ENCODE data around the gene FARS2.

FARS2 gene

DNA sequence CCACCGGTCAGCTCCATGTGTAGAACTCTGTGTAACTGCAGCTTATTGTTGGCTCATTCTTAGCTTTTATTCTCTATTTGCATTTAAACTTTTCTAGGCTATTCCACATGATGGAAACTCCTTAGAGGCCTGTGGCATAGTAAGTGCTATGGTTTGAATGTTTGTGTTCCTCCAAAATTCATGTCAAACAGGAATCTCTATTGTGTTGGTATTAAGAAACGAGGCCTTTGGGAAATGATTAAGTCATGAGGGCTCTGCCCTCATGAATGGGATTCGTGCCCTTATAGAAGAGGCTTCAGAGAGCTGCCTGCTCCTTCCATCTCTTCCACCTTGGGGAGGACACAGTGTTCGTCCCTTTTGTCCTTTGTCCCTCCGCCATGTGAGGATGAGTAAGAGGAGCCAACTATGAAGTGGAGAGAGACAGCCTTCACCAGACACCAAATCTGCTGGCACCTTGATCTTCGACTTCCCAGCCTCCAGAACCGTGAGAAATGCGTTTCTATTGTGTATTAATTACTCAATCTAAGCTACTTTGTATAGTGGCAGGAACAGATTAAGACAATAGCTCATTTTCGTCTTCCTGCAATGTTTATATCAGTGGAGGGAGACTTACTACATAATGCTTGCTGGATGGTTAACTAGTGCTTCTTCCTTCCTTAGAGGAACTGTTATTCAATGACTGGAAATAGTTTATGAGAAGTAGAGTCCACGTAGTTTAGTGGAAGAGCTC, 361.1 kb downstream of the FARS2 start:
- POLR2A ChIA-PET, result no interaction called here
- H3K9me3 ChIP-seq (ENCODE audit: control insufficient read depth, insufficient read depth, low read depth, low read length), result no peaks in the 10 kb centered on the region

DNA sequence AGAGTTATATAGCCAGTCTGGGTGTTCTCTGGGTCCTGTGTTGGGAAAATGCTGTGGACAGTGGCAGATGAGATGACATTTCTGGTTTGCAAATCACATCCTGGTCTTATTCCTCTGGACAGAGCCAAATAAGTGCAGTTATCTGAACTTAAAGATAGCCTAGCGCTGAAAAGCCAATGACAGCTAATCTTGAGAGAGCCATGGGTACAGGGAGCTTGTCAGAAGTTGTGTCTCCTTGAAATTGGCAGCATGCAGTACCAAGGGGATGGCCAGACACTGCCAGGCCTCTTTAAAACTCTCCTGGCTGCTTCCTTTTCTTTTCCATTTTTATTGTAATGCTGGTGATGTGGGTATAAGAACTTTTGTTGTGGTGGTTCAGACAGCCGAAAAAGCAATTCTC, 362.5 kb downstream of the FARS2 start:
- Histone ChIP-seq H3K9me3 (ENCODE audit: control insufficient read depth, insufficient read depth, low read depth, low read length) (no peaks in the 10 kb centered on the region), H3K27ac (ENCODE audit: extremely low read depth, low read depth, low read length) (no peak overlapping the region), H3K4me1 (ENCODE audit: control insufficient read depth, insufficient read depth, low read length) (no peaks in the 10 kb centered on the region), H3K4me3 (ENCODE audit: low read depth, low read length) (no peak overlapping the region), H3K36me3 (ENCODE audit: control insufficient read depth in 2 of 2, insufficient read depth in 1 of 2, low read length in 2 of 2) (no peaks in the 10 kb centered on the region)
- POLR2A ChIA-PET, result no interaction called here
- CTCF ChIA-PET, result interaction anchor here (1.5 kb wide), 1 partner anchor 50 kb away, joined by 3 read pairs; no protein-coding TSS in a partner anchor
- no peak for TF ChIP-seq YY2 (tag by site-specific recombination; IDR thresholded peaks at IDR 0.05)
- TF ChIP-seq, protein P1, sequence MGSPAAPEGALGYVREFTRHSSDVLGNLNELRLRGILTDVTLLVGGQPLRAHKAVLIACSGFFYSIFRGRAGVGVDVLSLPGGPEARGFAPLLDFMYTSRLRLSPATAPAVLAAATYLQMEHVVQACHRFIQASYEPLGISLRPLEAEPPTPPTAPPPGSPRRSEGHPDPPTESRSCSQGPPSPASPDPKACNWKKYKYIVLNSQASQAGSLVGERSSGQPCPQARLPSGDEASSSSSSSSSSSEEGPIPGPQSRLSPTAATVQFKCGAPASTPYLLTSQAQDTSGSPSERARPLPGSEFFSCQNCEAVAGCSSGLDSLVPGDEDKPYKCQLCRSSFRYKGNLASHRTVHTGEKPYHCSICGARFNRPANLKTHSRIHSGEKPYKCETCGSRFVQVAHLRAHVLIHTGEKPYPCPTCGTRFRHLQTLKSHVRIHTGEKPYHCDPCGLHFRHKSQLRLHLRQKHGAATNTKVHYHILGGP (tag by site-specific recombination; IDR thresholded peaks at IDR 0.05), result no peak
- TF ChIP-seq WT1 (tag by site-specific recombination; IDR thresholded peaks at IDR 0.05), result no peak
- TF ChIP-seq ZNF670 (tag by site-specific recombination; IDR thresholded peaks at IDR 0.05; ENCODE audit: low read depth), result no peak
- TF ChIP-seq KLF9 (tag by site-specific recombination; IDR thresholded peaks at IDR 0.05; ENCODE audit: low read depth), result no peak
- TF ChIP-seq, protein P2, sequence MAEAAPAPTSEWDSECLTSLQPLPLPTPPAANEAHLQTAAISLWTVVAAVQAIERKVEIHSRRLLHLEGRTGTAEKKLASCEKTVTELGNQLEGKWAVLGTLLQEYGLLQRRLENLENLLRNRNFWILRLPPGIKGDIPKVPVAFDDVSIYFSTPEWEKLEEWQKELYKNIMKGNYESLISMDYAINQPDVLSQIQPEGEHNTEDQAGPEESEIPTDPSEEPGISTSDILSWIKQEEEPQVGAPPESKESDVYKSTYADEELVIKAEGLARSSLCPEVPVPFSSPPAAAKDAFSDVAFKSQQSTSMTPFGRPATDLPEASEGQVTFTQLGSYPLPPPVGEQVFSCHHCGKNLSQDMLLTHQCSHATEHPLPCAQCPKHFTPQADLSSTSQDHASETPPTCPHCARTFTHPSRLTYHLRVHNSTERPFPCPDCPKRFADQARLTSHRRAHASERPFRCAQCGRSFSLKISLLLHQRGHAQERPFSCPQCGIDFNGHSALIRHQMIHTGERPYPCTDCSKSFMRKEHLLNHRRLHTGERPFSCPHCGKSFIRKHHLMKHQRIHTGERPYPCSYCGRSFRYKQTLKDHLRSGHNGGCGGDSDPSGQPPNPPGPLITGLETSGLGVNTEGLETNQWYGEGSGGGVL (tag by site-specific recombination; IDR thresholded peaks at IDR 0.05), result no peak
- no peak for TF ChIP-seq ZNF654 (tag by site-specific recombination; IDR thresholded peaks at IDR 0.05; ENCODE audit: low read depth)
- TF ChIP-seq ZNF660 (tag by site-specific recombination; IDR thresholded peaks at IDR 0.05), result no peak
- TF ChIP-seq, protein P3, sequence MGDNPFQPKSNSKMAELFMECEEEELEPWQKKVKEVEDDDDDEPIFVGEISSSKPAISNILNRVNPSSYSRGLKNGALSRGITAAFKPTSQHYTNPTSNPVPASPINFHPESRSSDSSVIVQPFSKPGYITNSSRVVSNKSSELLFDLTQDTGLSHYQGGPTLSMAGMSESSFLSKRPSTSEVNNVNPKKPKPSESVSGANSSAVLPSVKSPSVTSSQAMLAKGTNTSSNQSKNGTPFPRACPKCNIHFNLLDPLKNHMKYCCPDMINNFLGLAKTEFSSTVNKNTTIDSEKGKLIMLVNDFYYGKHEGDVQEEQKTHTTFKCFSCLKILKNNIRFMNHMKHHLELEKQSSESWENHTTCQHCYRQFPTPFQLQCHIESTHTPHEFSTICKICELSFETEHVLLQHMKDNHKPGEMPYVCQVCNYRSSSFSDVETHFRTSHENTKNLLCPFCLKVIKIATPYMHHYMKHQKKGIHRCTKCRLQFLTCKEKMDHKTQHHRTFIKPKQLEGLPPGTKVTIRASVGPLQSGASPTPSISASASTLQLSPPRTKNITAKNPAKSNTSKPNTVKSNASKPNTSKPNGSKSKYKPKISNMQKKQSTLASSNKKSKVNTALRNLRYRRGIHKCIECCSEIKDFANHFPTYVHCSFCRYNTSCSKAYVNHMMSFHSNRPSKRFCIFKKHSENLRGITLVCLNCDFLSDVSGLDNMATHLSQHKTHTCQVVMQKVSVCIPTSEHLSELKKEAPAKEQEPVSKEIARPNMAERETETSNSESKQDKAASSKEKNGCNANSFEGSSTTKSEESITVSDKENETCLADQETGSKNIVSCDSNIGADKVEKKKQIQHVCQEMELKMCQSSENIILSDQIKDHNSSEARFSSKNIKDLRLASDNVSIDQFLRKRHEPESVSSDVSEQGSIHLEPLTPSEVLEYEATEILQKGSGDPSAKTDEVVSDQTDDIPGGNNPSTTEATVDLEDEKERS (tag by site-specific recombination; IDR thresholded peaks at IDR 0.05), result no peak

More for the DNA sequence above, 361.1 kb downstream of the FARS2 start:
- Histone ChIP-seq H3K4me1 (ENCODE audit: control insufficient read depth, insufficient read depth, low read length) (no peaks in the 10 kb centered on the region), H3K4me3 (ENCODE audit: low read depth, low read length) (no peak overlapping the region), H3K36me3 (ENCODE audit: control insufficient read depth in 2 of 2, insufficient read depth in 1 of 2, low read length in 2 of 2) (no peaks in the 10 kb centered on the region), H3K27ac (ENCODE audit: extremely low read depth, low read depth, low read length) (no peak overlapping the region)
- no peak for TF ChIP-seq ZNF701 (tag by site-specific recombination; IDR thresholded peaks at IDR 0.05)
- TF ChIP-seq ZFP37 (tag by site-specific recombination; IDR thresholded peaks at IDR 0.05), result no peak
- TF ChIP-seq ZNF544 (tag by site-specific recombination; IDR thresholded peaks at IDR 0.05), result no peak
- TF ChIP-seq, protein P4, sequence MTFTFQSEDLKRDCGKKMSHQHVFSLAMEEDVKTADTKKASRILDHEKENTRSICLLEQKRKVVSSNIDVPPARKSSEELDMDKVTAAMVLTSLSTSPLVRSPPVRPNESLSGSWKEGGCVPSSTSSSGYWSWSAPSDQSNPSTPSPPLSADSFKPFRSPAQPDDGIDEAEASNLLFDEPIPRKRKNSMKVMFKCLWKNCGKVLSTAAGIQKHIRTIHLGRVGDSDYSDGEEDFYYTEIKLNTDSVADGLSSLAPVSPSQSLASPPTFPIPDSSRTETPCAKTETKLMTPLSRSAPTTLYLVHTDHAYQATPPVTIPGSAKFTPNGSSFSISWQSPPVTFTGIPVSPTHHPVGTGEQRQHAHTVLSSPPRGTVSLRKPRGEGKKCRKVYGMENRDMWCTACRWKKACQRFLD (tag by site-specific recombination; IDR thresholded peaks at IDR 0.05), result no peak
- TF ChIP-seq OSR2 (tag by site-specific recombination; IDR thresholded peaks at IDR 0.05), result no peak
- TF ChIP-seq, protein P5, sequence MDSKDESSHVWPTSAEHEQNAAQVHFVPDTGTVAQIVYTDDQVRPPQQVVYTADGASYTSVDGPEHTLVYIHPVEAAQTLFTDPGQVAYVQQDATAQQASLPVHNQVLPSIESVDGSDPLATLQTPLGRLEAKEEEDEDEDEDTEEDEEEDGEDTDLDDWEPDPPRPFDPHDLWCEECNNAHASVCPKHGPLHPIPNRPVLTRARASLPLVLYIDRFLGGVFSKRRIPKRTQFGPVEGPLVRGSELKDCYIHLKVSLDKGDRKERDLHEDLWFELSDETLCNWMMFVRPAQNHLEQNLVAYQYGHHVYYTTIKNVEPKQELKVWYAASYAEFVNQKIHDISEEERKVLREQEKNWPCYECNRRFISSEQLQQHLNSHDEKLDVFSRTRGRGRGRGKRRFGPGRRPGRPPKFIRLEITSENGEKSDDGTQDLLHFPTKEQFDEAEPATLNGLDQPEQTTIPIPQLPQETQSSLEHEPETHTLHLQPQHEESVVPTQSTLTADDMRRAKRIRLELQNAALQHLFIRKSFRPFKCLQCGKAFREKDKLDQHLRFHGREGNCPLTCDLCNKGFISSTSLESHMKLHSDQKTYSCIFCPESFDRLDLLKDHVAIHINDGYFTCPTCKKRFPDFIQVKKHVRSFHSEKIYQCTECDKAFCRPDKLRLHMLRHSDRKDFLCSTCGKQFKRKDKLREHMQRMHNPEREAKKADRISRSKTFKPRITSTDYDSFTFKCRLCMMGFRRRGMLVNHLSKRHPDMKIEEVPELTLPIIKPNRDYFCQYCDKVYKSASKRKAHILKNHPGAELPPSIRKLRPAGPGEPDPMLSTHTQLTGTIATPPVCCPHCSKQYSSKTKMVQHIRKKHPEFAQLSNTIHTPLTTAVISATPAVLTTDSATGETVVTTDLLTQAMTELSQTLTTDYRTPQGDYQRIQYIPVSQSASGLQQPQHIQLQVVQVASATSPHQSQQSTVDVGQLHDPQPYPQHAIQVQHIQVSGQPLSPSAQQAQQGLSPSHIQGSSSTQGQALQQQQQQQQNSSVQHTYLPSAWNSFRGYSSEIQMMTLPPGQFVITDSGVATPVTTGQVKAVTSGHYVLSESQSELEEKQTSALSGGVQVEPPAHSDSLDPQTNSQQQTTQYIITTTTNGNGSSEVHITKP (tag by site-specific recombination; IDR thresholded peaks at IDR 0.05), result no peak
- TF ChIP-seq ZNF610 (tag by site-specific recombination; IDR thresholded peaks at IDR 0.05; ENCODE audit: borderline replicate concordance), result no peak
- no peak for TF ChIP-seq ZNF561 (tag by site-specific recombination; IDR thresholded peaks at IDR 0.05; ENCODE audit: borderline replicate concordance)
- TF ChIP-seq BCL11B (tag by site-specific recombination; IDR thresholded peaks at IDR 0.05; ENCODE audit: low read depth), result no peak
- no peak for TF ChIP-seq ZNF239 (tag by site-specific recombination; IDR thresholded peaks at IDR 0.05)
- no peak for TF ChIP-seq ZNF16 (tag by site-specific recombination; IDR thresholded peaks at IDR 0.05; ENCODE audit: low read depth)
- TF ChIP-seq, protein P6, sequence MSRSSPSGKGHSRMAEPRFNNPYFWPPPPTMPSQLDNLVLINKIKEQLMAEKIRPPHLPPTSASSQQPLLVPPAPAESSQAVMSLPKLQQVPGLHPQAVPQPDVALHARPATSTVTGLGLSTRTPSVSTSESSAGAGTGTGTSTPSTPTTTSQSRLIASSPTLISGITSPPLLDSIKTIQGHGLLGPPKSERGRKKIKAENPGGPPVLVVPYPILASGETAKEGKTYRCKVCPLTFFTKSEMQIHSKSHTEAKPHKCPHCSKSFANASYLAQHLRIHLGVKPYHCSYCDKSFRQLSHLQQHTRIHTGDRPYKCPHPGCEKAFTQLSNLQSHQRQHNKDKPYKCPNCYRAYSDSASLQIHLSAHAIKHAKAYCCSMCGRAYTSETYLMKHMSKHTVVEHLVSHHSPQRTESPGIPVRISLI (tag by site-specific recombination; IDR thresholded peaks at IDR 0.05), result no peak
- TF ChIP-seq ZNF514 (tag by site-specific recombination; IDR thresholded peaks at IDR 0.05), result no peak
- no peak for TF ChIP-seq ZNF184 (tag by site-specific recombination; IDR thresholded peaks at IDR 0.05)
- TF ChIP-seq ZNF274 (IDR thresholded peaks at IDR 0.05; ENCODE audit: low read length), result no peak
- no peak for TF ChIP-seq ZNF274 (tag by site-specific recombination; IDR thresholded peaks at IDR 0.05; ENCODE audit: borderline replicate concordance)
- TF ChIP-seq ZNF214 (tag by site-specific recombination; IDR thresholded peaks at IDR 0.05; ENCODE audit: borderline replicate concordance), result no peak
- CTCF ChIA-PET, result interaction anchor here (1.5 kb wide), 1 partner anchor 51 kb away, joined by 3 read pairs; no protein-coding TSS in a partner anchor
